HUDEP-2 (cell line): ENCODE results near the gene CDKN2AIP.

Source experiments
- DNase-seq, 76 experiments: peaks; one replicate each; lab custom pipeline; 2025; ENCODE audit not compliant: unreplicated experiment in 76 of 76; lab: John Stamatoyannopoulos, UW

CDKN2AIP gene

GRCh38 chr4:183485411-183486160, 41.1 kb downstream of the CDKN2AIP start:
- DNase-seq: no peak

GRCh38 chr4:183492791-183493222, 48.4 kb downstream of the CDKN2AIP start:
- no peak for DNase-seq

DNA sequence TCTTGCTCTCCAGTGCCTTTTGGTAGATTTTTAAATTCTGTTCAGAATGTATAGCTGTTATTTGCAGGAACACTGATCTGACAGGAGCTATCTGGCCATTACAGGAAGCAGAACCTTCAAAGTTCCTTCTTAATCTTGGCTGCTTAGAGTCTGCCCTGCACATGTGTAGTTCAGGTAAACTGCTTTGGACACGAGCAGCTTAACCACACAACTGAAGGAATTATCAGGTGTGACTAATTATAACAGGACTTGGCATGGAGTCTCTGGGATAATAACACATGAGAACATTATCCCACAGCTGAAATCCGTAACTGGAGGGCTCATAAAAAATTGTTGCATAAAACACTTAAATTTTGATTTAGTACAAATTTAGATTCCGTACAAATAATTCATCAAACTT, 48.8 kb downstream of the CDKN2AIP start:
- DNase-seq: no peak

GRCh38 chr4:183495184-183495583, 50.7 kb downstream of the CDKN2AIP start:
- DNase-seq: no peak
